ENCODE results near the gene ALOX12B.

- TF ChIP-seq POLR2A (IDR thresholded peaks at IDR 0.05) (no peak), EP300 (IDR thresholded peaks at IDR 0.05) (no peak)
- TF ChIP-seq, protein P1, sequence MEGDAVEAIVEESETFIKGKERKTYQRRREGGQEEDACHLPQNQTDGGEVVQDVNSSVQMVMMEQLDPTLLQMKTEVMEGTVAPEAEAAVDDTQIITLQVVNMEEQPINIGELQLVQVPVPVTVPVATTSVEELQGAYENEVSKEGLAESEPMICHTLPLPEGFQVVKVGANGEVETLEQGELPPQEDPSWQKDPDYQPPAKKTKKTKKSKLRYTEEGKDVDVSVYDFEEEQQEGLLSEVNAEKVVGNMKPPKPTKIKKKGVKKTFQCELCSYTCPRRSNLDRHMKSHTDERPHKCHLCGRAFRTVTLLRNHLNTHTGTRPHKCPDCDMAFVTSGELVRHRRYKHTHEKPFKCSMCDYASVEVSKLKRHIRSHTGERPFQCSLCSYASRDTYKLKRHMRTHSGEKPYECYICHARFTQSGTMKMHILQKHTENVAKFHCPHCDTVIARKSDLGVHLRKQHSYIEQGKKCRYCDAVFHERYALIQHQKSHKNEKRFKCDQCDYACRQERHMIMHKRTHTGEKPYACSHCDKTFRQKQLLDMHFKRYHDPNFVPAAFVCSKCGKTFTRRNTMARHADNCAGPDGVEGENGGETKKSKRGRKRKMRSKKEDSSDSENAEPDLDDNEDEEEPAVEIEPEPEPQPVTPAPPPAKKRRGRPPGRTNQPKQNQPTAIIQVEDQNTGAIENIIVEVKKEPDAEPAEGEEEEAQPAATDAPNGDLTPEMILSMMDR (IDR thresholded peaks at IDR 0.05) = no peak
Observed at GRCh38 chr17:8025176-8025911, 62.2 kb downstream of the ALOX12B start.

Measured in tibial nerve (tissue), 4 donors.